Gastroesophageal sphincter (tissue), 3 donors: Measurements from ENCODE around the gene ATP6V1G2.

Source experiments
- POLR2A ChIP-seq, 2 donors: fragments of 450-650 bp; IDR thresholded peaks; one replicate each; pipeline ENCODE4 v1.6.1; 2017; ENCODE audit warnings: antibody characterized with exemption in 2 of 2, mild to moderate bottlenecking in 2 of 2, moderate library complexity in 1 of 2
- POLR2AphosphoS5 ChIP-seq: sonication (generic); formaldehyde crosslinking; IDR thresholded peaks from one replicate; pipeline ENCODE4 v1.6.1; 2017; ENCODE audit warnings: antibody characterized with exemption
- TF ChIP-seq, protein P1 (sequence below), 4 experiments: fragments of 200-600 bp in 2 of 4; fragments of 450-650 bp in 2 of 4; sonication (generic) in 1 of 4; IDR thresholded peaks; one replicate each; pipeline ENCODE4 v1.5.1; 2017 to 2019; ENCODE audit warnings: antibody characterized with exemption in 4 of 4, mild to moderate bottlenecking in 2 of 4, moderate library complexity in 2 of 4

- TF ChIP-seq, protein P1, sequence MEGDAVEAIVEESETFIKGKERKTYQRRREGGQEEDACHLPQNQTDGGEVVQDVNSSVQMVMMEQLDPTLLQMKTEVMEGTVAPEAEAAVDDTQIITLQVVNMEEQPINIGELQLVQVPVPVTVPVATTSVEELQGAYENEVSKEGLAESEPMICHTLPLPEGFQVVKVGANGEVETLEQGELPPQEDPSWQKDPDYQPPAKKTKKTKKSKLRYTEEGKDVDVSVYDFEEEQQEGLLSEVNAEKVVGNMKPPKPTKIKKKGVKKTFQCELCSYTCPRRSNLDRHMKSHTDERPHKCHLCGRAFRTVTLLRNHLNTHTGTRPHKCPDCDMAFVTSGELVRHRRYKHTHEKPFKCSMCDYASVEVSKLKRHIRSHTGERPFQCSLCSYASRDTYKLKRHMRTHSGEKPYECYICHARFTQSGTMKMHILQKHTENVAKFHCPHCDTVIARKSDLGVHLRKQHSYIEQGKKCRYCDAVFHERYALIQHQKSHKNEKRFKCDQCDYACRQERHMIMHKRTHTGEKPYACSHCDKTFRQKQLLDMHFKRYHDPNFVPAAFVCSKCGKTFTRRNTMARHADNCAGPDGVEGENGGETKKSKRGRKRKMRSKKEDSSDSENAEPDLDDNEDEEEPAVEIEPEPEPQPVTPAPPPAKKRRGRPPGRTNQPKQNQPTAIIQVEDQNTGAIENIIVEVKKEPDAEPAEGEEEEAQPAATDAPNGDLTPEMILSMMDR (IDR thresholded peaks at IDR 0.05): no peak
- TF ChIP-seq POLR2A (IDR thresholded peaks at IDR 0.05) (no peak), POLR2AphosphoS5 (no peak)
These were observed 9.9 kb upstream of the ATP6V1G2 start for GRCh38 chr6:31556307-31556706.
